Upper lobe of right lung (tissue), 1 donor: ENCODE data around the gene SLC6A3. TPM values are rescaled to one million over a fixed set of nuclear protein-coding genes. Genes with fewer than 3 reads are reported as not detected.
"Not testable (repeated sequence)": the region's sequence is repeated elsewhere in the genome, so short reads cannot be mapped to it uniquely, and the experiment has no call there.

ENCODE experiments used
- ATAC-seq: fragments of 200-7000 bp; cut with Tn5 transposase; one replicate; pipeline ENCODE4 v1.9.1; 2020; ENCODE audit warnings: mild to moderate bottlenecking, moderate library complexity
- DNase-seq: peaks from one replicate; pipeline ENCODE4 v3.0.0-alpha.2; 2020
- H3K27ac ChIP-seq: fragments of 200-600 bp; one replicate; pipeline ENCODE4 v1.8.0; 2022
- H3K27me3 ChIP-seq: fragments of 200-600 bp; one replicate; pipeline ENCODE4 v1.8.0; 2022; ENCODE audit warnings: mild to moderate bottlenecking
- H3K36me3 ChIP-seq: fragments of 200-600 bp; one replicate; pipeline ENCODE4 v1.8.0; 2022
- H3K4me1 ChIP-seq: fragments of 200-600 bp; one replicate; pipeline ENCODE4 v1.8.0; 2022
- H3K4me3 ChIP-seq: fragments of 200-600 bp; one replicate; pipeline ENCODE4 v1.8.0; 2022; ENCODE audit warnings: mild to moderate bottlenecking
- H3K9me3 ChIP-seq: fragments of 200-600 bp; one replicate; pipeline ENCODE4 v1.8.0; 2022
- intact Hi-C: fragments of 100-400 bp; cut with DNase I; formaldehyde crosslinking; loops from one replicate; pipeline ENCODE4 v1.11.0; 2022
- total RNA-seq: library from RNA; stranded (reverse); fragmentation: NEBNext Ultra II Directional; extraction: Animal tissue kit (Norgen Biotek cat#: 25700); gene quantifications from one replicate; pipeline ENCODE4 v1.2.1, GENCODE V29; 2021
- TF ChIP-seq, protein P1 (sequence below): fragments of 200-600 bp; IDR thresholded peaks from one replicate; pipeline ENCODE4 v1.8.0; 2022; ENCODE audit warnings: antibody characterized with exemption
- donor health status: DM: no; HTN: yes; CAD: no; lungs with severe emphysema.

SLC6A3 gene
- total RNA-seq, 1 donor from 2014 or later, result 0.52 TPM

- TF ChIP-seq, protein P1, sequence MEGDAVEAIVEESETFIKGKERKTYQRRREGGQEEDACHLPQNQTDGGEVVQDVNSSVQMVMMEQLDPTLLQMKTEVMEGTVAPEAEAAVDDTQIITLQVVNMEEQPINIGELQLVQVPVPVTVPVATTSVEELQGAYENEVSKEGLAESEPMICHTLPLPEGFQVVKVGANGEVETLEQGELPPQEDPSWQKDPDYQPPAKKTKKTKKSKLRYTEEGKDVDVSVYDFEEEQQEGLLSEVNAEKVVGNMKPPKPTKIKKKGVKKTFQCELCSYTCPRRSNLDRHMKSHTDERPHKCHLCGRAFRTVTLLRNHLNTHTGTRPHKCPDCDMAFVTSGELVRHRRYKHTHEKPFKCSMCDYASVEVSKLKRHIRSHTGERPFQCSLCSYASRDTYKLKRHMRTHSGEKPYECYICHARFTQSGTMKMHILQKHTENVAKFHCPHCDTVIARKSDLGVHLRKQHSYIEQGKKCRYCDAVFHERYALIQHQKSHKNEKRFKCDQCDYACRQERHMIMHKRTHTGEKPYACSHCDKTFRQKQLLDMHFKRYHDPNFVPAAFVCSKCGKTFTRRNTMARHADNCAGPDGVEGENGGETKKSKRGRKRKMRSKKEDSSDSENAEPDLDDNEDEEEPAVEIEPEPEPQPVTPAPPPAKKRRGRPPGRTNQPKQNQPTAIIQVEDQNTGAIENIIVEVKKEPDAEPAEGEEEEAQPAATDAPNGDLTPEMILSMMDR, result no peak
- intact Hi-C loops, result no loop called here
- Histone ChIP-seq H3K27me3 (peaks cover 37% of the 10 kb centered on the region), H3K4me3 (no peak overlapping the region), H3K9me3 (no peaks in the 10 kb centered on the region), H3K4me1 (no peaks in the 10 kb centered on the region), H3K27ac (no peak overlapping the region), H3K36me3 (no peaks in the 10 kb centered on the region)
- DNase-seq (no peak), ATAC-seq (no peak)
Observed at GRCh38 chr5:1363581-1363980, 81.7 kb downstream of the SLC6A3 start.

DNA sequence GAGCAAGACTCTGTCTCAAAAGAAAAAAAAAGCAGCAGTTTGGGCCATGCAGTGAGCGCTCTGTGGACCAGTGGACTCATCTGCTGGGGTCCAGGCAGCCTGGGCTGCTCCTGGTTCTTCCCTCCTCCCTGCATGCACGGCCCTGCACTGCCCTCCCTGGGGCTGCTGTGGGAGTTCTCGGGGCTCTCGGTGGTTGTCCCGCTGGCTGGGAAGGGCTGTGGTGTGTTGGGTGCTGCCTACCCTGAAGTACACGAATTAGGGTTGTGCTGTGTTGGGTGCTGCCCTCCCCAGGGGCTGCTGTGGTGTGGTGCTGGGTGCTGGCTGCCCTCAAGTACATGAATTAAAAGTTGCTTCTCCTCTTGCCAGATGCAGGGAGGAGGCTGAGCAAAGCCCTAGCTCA, 82.1 kb downstream of the SLC6A3 start:
- TF ChIP-seq, protein P1, result no peak
- Histone ChIP-seq H3K4me1 (no peaks in the 10 kb centered on the region), H3K4me3 (no peak overlapping the region), H3K27me3 (peaks cover 41% of the 10 kb centered on the region), H3K36me3 (no peaks in the 10 kb centered on the region), H3K27ac (no peak overlapping the region), H3K9me3 (no peaks in the 10 kb centered on the region)
- ATAC-seq (peak; percentile 31), DNase-seq (no peak)
- intact Hi-C loops, result no loop called here

GRCh38 chr5:1362242-1363015, 82.8 kb downstream of the SLC6A3 start:
- intact Hi-C loops, result no loop called here
- ATAC-seq, result no peak

GRCh38 chr5:1360861-1361260, 84.4 kb downstream of the SLC6A3 start:
- no peaks in the 10 kb centered on the region for H3K36me3 ChIP-seq
- no peak for DNase-seq
- no peak for ATAC-seq
- TF ChIP-seq, protein P1, result no peak
- no peak overlapping the region for H3K4me3 ChIP-seq
- H3K27me3 ChIP-seq, result peaks cover 57% of the 10 kb centered on the region
- no peak overlapping the region for H3K27ac ChIP-seq
- intact Hi-C loops, result no loop called here
- H3K9me3 ChIP-seq, result no peaks in the 10 kb centered on the region
- no peaks in the 10 kb centered on the region for H3K4me1 ChIP-seq

More at GRCh38 chr5:1362242-1363015, 82.8 kb downstream of the SLC6A3 start:
- Histone ChIP-seq H3K36me3 (no peaks in the 10 kb centered on the region), H3K4me3 (no peak overlapping the region), H3K9me3 (no peaks in the 10 kb centered on the region), H3K27ac (no peak overlapping the region), H3K4me1 (no peaks in the 10 kb centered on the region), H3K27me3 (peaks cover 48% of the 10 kb centered on the region)
- no peak for DNase-seq
- TF ChIP-seq, protein P1, result no peak

DNA sequence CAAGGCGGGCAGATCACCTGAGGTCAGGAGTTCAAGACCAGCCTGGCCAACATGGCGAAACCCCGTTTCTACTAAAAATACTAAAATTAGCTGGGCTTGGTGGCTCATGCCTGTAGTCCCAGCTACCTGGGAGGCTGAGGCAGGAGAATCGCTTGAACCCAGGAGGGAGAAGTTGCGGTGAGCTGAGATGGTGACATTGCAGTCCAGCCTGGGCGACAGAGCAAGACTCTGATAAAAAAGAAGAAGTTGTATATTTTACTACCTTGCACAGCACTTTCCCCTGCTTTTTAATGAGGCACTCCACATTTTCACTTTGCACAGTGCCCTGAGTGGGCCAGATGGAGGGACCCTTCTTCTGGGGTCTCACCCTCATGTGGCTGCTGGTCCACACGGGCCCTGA, 84.9 kb downstream of the SLC6A3 start:
- peaks cover 57% of the 10 kb centered on the region for H3K27me3 ChIP-seq
- H3K36me3 ChIP-seq, H3K27ac ChIP-seq, H3K4me1 ChIP-seq, intact Hi-C loops, H3K4me3 ChIP-seq, DNase-seq, ATAC-seq, H3K9me3 ChIP-seq: not testable (repeated sequence)

GRCh38 chr5:1359713-1360112, 85.5 kb downstream of the SLC6A3 start:
- H3K36me3 ChIP-seq, result no peaks in the 10 kb centered on the region
- H3K4me1 ChIP-seq, result no peaks in the 10 kb centered on the region
- H3K27me3 ChIP-seq, result peaks cover 57% of the 10 kb centered on the region
- TF ChIP-seq, protein P1, result no peak
- H3K9me3 ChIP-seq, result no peaks in the 10 kb centered on the region
- DNase-seq, result no peak
- intact Hi-C loops, result no loop called here
- no peak overlapping the region for H3K4me3 ChIP-seq
- ATAC-seq, result no peak
- no peak overlapping the region for H3K27ac ChIP-seq
